ENCODE measurements around the gene UNC119B.
"Not testable (repeated sequence)": the region's sequence is repeated elsewhere in the genome, so short reads cannot be mapped to it uniquely, and the experiment has no call there.

The UNC119B gene

GRCh38 chr12:120720234-120720986 is 10.2 kb downstream of the UNC119B start:
- DNase-seq: no peak

GRCh38 chr12:120720987-120721801 is 10.9 kb downstream of the UNC119B start:
- no peak for DNase-seq

- no peak for DNase-seq
Observed at GRCh38 chr12:120721866-120722265, 11.6 kb downstream of the UNC119B start.

- no peak for DNase-seq
Observed at GRCh38 chr12:120722784-120723183, 12.5 kb downstream of the UNC119B start.

GRCh38 chr12:120724720-120725119 is 14.5 kb downstream of the UNC119B start:
- DNase-seq: no peak

GRCh38 chr12:120725151-120725658 is 14.9 kb downstream of the UNC119B start:
- DNase-seq: no peak

GRCh38 chr12:120725659-120726509 is 15.6 kb downstream of the UNC119B start, which contains the start of gene ACADS:
Gene ACADS (plus strand): TSS chr12:120725826. CDS start chr12:120725886, 60 bp downstream.
- DNase-seq: peak; percentile 93

GRCh38 chr12:120726510-120726793 is 16.2 kb downstream of the UNC119B start:
- DNase-seq: no peak

DNA sequence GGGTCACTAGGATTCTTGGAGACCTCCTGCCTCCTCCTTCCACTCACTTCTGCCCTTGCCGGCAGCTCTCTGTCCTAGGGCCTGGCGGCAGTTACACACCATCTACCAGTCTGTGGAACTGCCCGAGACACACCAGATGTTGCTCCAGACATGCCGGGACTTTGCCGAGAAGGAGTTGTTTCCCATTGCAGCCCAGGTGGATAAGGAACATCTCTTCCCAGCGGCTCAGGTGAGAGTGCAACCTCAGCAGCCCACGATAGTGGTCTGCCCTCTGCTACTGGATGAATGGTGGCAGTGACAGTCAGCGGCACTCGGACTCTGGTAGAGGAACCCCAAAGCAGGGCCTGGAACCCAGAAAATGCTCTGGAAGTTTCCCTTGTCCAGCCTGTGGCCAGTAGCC is 16.7 kb downstream of the UNC119B start:
- no peak for DNase-seq

DNA sequence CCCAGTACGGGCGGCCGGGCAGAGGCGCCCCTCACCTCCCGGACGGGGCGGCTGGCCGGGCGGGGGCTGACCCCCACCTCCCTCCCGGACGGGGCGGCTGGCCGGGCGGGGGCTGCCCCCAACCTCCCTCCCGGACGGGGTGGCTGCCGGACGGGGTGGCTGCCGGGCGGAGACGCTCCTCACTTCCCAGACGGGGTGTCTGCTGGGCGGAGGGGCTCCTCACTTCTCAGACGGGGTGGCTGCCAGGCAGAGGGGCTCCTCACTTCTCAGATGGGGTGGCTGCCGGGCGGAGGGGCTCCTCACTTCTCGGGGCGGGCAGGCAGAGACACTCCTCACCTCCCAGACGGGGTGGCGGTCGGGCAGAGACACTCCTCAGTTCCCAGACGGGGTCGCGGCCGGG is 21.9 kb downstream of the UNC119B start:
- not testable (repeated sequence) for DNase-seq

DNA sequence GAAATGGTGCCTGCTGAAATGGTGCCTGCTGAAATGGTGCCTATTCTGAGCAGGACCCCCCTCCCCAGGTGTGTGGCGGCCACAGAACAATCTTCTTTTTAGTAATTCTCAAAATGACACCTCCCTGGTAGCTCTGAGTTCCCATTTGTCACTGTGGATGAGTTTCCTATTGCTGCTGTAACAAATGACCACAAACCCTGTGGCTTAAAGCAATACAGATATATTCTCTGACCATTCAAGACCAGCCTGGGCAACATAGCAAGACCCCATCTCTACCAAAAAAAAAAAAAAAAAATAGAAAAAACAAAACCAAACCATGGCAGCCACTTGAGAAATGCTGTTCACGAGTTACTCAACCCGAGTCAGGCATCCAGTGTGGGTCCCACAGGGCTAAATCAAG is 23.3 kb downstream of the UNC119B start:
- no peak for DNase-seq

- no peak for DNase-seq
Observed at GRCh38 chr12:120734210-120734609, 24.0 kb downstream of the UNC119B start.

- no peak for DNase-seq
Observed at GRCh38 chr12:120735181-120735580, 24.9 kb downstream of the UNC119B start.

- DNase-seq: no peak
Observed at GRCh38 chr12:120736404-120737331, 26.4 kb downstream of the UNC119B start.

GRCh38 chr12:120737557-120738251 is 27.4 kb downstream of the UNC119B start:
- no peak for DNase-seq

DNA sequence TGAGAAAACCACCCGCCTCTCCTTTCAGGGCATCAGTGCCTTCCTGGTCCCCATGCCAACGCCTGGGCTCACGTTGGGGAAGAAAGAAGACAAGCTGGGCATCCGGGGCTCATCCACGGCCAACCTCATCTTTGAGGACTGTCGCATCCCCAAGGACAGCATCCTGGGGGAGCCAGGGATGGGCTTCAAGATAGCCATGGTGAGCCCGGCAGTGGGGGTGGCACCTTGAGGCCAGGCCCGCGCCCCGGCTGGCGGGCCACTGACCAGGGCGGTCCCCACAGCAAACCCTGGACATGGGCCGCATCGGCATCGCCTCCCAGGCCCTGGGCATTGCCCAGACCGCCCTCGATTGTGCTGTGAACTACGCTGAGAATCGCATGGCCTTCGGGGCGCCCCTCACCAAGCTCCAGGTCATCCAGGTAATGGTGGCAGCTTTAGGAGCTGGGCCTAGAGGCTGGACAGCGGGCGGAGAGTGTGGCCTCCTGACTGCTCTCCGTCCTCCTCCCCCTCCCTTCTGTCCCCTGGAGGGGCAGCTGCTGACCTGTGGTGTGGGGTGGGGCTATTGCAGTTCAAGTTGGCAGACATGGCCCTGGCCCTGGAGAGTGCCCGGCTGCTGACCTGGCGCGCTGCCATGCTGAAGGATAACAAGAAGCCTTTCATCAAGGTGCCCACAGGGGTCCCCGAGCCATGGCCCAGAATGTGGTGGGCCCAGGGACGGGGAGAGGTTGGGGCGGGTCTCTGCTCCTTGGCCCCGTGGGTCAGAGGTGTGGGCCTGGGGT is 28.2 kb downstream of the UNC119B start:
- DNase-seq: no peak

DNA sequence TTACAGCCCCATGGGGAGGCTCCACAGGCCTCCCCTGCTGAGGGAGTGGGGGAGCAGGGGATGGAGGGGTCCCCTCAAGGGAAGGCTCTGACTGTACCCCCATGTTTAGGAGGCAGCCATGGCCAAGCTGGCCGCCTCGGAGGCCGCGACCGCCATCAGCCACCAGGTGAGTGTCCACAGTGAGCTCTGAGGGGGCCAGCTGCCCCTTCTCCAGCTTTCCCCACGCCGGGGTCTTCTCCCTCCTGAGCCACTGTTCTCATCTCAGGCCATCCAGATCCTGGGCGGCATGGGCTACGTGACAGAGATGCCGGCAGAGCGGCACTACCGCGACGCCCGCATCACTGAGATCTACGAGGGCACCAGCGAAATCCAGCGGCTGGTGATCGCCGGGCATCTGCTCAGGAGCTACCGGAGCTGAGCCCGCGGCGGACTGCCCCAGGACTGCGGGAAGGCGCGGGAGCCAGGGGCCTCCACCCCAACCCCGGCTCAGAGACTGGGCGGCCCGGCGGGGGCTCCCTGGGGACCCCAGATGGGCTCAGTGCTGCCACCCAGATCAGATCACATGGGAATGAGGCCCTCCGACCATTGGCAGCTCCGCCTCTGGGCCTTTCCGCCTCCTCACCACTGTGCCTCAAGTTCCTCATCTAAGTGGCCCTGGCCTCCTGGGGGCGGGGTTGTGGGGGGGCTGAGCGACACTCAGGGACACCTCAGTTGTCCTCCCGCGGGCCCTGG is 28.9 kb downstream of the UNC119B start:
- no peak for DNase-seq

DNA sequence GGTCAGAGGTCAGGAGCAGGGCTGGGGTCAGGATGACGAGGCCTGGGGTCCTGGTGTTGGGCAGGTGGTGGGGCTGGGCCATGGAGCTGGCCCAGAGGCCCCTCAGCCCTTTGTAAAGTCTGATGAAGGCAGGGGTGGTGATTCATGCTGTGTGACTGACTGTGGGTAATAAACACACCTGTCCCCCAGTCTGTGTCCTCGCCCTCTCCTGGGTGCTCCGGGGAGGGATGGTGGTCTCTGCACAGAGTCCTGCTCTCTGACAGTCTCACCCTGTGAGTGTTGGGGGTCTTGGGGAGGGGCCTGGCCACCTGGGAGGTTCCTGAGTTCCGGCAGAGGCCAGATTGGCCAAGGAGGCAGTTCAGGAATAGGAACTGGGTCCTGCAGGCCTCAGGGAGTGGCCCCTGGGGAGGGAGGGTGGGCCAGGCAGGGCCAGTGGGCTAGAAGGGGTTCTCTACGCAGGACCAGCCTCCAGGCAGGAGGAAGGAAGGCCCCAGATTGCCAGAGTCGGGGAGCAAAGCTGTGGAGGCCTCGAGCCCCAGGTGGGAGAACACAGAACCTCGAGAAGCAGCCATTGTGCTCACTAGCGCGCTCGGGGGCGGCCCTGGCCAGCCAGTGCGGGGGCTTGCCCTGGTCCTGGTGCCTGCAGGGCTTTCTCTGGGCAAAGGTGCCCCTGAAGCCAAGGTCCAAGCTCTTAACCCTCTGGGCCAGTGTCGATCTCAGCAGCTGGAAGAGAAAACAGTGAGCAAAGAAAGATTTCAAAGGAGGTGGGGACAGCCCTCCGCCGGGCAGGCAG is 29.8 kb downstream of the UNC119B start:
- no peak for DNase-seq

DNA sequence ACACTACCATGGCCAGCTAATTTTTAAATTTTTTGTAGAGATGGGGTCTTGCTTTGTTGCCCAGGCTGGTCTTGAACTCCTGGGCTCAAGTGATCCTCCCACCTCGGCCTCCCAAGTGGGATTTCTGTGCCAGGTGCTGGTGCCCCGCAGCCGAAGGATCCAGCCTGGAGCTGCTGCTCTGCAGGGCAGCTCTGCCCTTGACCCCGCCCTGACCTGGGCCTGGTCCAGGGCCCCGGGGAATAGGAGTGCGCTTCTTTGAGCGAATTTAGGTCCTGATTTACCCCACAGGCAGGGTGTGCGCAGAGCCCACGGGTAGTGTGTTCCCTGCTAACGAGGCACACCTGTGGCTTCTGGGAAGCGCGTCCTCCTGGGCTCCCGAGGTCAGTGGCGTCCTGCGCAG is 30.6 kb downstream of the UNC119B start:
- no peak for DNase-seq

Data from activated CD4-positive, alpha-beta T cell treated with anti-CD3 and anti-CD28 coated beads, Interleukin-2, Interleukin-6, amounts not matched to agents 100 ng/mL and 50 ng/mL, durations not matched to agents 16 hours and 8 hours (primary cell).